NCI-H128 (cell line): Measurements from ENCODE around the gene YWHAB.
"Not testable (repeated sequence)": the region's sequence is repeated elsewhere in the genome, so short reads cannot be mapped to it uniquely, and the experiment has no call there.

Experiments
- DNase-seq: peaks from one replicate; lab custom pipeline; 2025; ENCODE audit not compliant: unreplicated experiment; lab: John Stamatoyannopoulos, UW

YWHAB gene

DNA sequence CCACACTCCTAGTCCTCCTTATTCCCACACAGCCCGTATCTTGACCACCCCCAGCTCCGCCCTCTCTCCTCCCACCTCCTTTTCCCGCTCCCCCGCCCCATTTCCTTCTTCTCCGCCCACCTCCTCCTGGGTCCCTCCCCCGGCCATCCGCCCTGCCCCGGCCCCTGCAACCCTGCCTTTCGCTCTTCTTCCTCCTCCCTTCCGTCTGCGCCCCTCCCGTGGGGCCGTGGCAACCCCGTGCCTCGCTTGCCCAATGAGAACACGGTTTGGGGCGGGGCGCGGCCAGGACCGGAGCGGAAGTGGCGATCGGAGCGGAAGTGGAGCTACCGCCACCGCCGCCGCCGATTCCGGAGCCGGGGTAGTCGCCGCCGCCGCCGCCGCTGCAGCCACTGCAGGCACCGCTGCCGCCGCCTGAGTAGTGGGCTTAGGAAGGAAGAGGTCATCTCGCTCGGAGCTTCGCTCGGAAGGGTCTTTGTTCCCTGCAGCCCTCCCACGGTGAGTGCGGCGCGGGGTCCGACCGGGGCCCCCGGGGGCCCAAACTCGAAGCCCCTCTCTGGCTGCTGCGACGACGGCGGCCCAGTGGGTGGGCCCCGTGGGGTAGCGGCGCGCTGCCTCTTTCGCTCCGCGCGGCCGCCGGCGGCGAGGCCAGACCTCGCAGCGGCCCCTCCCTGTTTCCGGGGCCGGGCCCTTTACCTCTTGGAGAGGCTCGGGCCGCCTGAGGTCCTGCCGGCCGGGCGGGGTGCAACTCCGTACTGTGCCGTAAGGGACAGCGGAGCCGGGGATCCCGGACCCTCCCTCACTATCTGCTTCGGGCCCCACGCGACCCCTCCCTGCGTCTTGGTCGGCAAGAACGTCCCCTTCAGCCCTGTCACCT, at the start of gene YWHAB:
Gene YWHAB (plus strand): TSS at position 314 of the 874 bp plus-strand sequence. CDS start 15,829 bp downstream, outside the sequence.
- DNase-seq: peak; percentile 95

DNA sequence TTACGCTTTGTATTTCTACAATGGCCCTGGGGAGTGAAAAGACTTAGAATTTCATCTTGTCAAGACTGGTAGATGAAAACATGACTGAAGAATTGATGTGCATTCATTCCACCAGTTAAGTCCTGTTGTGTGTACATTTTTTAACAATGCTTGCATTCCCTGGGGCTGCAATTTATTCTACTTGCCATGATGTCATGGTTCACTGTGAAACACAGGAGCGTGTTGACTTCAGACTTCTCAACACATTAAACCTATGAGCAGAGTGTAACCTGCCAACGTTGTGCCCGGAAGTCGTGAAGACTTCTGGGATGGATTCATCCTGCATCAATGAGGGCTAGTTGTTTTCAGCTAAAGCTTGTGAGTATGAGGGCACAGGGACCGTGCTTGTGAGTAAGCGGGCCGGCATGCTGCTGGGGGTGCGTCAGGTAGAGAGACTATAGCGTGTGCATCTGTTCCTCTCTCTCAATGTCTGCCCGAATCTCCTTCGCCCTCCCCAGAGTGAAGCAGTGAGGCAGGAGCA, 48.8 kb upstream of the YWHAB start:
- DNase-seq: no peak

DNA sequence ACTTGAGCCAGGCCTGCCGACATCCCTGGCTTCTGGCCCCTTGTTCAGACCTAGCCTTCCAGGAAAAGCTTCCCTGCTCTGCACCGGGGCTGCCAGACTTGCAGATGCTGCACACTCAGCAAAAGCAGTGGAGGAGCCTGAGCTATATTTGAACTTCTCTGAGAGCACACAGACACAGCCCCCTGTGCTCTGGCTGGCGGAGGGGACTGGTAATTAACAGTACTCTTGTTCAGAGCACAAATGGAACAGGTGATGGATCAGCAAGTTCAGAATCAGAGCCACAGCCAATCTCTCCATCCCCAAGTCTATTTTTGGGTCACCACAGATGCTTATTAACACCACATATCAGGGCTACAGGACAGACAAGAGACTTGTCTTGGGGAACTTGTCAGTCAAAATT, 47.6 kb upstream of the YWHAB start:
- DNase-seq: no peak

DNA sequence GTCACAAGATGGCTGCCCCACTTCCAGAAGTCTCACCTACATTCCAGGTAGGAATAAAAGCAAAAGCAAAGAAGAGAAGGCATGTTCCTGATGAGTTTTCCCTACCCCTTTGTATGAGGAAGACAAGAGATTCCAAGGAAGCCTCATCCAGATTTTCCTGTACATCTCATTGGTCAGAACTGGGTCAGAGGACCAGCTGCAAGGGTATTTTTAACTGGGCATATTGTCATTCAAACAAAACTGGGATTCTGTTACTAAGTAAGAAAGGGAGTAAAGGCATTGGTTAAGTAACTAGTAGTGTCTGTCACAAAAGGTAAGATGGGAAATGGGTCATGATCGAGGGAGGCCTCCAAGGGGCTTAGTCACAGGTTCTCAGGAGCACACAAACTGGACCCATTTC, 47.0 kb upstream of the YWHAB start:
- no peak for DNase-seq

DNA sequence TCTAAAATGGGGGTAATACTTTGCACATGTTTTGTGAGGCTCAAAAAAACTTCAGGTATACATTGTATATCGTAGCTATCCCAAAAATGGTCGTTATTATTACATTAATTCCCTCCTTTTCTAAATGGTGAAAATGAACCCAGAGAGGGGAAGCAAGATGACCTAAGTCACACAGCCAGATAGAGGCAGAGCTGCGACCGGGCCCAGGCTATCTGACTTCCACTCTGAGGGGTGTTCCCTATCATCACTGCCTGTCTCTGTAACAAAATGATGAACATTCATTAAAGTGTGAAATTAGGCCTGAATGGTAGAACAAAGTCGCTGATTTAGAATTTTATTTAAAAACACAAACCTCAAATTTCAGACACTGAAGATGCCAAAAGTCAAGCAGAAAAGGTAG, 46.0 kb upstream of the YWHAB start:
- DNase-seq: no peak

DNA sequence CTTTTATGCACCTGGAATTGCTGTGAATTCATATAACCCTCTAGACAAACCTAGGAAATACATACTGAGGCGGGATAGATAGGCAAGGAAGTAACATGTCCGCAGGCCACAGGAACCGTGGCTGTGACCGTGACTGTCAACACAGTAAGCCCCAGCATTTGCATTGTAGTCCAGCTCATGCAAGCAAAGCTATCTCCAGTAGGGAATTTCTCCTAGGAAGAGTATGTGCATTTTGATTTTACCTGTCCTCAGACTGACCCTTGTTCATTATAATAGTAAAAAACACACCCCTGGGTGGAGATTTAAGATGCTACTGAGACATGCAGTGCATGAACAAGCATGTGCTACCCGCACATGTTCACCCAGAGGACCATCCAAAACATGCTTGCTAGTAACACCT, 44.7 kb upstream of the YWHAB start:
- DNase-seq: no peak

DNA sequence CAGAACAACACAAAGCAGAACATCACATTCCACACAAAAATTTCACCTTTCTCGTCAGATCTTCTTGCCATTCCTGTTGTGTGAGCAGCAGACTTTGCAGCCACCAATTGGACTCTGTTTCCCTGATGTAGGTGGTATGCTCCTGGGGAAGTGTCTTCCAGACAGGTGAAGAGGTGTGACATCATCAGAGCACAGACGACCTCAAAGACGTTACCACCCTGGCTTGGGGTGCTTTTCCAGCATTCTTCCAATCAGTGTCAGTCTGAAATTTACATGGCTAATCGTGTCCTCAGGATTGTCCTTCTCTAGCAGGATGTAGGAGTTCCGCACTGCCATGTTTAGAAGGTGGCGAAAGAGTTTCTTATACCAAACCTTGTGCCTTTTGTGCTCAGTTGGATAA, 43.5 kb upstream of the YWHAB start:
- DNase-seq: no peak

DNA sequence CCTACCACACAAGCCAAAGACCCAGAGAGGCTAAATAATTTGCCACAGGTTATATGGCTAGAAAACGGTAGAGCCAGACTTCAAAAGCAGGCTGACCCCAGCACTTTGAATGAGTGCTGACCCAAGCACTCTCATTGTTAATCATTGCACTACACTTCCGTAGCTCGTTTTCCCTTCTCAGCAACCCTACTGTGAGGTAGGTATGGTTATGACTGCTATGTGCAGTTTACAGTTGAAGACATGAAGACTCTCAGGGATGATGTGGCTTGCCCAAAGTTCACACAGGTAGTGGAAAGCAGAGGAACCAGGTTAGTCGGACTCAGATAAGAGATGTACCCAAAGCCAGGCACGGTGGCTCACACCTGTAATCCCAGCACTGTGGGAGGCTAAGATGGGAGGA, 41.6 kb upstream of the YWHAB start:
- no peak for DNase-seq

DNA sequence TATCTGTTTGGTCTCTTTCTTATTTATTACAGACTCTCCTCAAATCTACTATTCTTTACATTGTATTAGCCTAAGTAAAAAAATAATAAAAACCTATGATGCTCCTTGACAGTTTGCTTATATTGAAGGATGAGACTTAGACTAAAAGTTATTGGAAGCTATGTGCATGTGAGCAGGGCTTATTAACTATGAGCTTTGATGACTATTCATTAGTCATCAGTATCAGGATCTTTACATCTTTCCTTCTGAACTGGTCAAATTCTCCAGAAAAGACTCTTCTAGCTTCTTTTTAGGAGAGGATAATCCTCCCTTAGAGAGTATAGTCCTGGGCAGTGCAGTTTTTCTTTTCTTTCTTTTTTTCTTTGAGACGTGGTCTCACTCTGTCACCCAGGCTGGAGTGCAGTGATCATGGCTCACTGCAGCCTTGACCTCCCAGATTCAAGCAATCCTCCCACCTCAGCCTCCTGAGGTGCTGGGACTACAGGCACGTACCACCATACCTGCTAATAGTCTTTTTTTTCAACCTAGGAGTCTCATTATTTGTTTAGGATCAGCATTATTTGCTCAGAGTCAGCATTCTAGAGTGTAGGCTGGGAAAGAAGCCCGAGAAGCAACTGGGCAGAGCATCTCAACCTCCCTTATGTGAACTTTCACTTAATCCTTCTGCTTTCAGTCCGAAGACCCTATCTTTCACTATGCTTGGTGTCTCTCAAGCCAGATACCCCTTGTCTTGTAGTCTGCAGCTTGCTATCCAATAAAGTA, 37.1 kb upstream of the YWHAB start:
- DNase-seq: no peak

DNA sequence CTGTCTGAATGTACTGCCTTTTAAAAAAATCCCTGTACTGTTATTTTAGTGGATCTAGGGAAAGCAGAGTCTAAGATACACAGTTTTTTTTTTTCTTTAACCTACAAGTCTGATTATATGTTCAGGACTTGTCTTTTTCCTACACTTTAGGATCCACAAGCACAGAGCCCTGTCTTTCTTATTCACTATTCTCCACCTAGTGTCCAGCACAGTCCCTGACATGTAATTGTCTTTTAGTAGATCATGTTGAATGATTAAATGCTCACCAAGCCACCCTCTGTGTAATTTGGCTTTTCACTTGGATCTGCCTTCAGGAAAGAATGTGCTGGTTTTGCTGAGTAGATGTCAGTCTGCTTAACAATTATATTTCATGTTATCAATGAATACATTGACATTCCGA, 35.8 kb upstream of the YWHAB start:
- DNase-seq: no peak

DNA sequence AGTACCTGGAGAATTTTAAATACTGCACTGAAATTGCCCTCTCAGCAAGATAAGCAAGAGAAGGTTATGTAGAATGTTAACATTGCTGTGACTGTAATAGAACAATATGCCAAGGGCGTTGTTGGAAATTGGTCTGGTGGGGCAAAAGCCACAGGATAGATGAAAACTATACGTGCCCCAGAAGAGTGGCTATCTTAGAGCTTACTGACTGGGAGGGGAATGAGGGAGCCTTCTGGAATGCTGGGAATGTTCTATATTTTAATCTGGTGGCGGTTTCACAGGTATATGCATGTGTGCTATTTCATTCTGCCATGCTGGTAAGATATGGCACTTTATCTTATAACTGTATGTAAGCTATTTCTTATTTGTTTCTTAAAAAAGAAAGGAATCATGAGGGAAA, 35.2 kb upstream of the YWHAB start:
- no peak for DNase-seq

DNA sequence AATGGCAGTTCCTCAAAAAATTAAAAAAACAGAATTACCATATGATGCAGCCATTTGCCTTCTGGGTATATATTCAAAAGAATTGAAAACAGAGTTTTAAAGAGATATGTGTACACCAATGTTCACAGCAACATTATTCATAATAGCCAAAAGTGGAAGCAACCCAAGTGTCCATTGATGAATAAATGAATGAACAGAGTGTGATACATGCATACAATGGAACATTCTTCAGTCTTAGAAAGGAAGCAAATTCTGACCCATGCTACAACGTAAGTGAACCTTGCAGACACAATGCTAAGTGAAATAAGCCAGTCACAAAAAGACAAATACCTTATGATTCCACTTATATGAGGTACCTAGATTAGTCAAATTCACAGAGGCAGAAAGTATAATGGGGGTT, 34.7 kb upstream of the YWHAB start:
- DNase-seq: no peak

DNA sequence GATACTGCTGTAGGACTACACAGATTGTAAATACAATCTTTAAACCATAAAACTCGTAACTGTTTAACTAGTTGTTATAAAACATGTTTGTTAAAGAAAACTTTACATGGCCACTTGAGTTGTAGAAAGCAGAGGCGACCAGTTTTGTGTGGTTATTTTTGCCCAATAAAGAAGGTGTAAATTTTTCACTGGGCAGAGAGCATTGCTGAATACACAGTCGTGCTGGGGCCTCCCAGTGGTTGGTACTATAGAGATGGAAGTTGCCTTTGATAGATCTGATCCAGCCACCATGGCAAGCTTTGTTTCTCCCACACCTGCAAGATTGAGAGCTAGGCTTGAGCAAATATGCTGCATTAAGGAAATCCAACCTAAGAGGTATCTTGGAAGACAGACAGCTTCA, 34.0 kb upstream of the YWHAB start:
- DNase-seq: no peak

DNA sequence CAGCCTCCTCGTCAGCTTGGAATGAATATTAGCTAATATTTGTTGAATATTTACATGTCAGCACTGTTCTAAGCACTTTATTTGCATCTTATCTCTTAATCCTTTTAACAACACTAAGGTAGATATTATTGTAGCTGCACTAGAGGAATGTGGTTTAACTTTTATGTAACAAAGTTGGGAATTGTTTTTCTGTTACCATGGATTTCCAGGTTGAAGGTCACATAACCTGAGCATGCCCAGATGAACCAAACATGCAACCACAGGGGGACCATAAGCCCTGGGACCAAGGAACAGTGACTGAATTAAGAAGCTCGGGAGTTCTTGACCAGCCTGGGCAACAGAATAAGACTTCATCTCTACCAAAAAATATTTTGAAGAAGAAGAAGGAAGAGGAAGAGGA, 29.1 kb upstream of the YWHAB start:
- no peak for DNase-seq

DNA sequence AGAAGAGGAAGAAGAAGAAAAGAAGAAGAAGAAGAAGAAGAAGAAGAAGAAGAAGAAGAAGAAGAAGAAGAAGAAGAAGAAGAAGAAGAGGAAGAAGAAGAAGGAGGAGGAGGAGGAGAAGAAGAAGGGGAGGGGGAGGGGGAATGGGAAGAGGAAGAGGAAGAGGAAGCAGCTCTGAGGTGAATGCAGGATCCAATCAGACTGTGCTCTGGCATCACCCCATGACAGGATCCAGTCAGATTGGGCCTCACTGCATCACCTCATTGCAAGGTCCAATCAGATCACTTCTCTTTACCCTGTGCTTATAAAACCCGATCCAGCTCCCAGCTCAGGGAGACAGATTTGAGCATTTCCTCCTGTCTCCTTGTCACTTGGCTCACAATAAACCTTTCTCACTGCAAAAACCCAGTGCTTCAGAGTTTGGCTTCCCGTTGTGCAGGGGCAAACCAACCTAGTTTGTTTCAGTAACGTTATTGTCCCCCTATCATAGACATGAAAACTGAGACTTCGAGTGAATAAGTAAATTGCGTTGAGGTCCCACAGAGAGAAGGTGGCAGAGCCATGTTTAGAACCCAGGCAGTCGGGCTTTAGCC, 28.6 kb upstream of the YWHAB start:
- DNase-seq: no peak

DNA sequence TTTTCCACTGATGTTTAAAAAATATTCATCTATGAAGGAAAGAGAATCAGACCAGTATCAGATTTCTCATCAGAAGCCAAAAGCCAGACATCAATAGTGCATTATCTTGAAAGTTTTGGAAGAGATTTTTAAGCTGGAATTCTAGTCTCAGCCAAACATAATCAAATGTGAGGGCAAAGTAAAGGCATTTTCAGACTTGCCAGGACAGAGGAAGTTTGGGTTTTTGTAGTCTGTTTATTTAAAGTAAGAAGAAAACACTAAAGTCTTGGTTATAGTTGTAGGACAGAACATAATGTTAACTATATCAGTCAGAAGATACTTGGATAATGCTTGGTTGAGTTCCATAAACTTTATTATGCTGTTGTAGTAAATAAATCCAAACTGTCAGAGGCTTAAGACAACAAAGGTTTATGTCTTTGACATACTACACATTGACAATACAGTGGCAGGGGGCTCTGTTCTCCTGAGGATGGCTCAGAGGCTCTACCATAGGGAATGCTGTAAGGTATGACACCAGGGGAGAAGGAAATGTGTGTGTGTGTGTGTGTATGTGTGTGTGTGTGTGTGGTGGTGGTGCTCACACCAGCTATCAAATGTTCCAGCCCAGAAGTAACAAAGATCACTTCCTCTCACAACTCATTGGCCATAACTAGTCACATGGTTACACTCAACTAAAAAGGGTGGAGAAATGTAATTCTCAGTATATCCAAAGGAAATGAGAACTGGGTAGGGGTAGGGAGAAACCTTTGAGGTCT, 26.7 kb upstream of the YWHAB start:
- no peak for DNase-seq

DNA sequence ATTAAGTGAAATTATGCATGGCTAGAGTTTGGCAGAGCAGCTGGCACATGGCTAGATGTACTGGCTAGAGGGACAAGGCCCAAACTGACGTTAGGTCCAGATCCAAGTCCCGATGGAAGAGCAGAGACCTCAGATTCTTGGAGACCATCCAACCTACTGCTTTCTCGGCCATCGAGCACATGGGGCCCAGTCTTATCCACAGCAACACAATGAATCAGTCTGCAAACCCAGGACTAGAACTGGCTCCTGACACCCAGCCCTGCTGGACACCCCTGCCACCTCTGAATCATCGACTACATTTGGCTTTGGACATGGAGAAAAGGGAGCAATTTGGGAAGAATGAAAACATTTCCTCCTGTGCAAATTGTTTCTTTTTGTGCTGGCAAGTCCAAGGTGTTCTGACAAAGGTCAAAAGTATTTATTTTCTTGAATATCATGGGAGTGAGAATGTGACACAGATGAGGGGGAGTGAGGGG, 23.9 kb upstream of the YWHAB start:
- DNase-seq: no peak

DNA sequence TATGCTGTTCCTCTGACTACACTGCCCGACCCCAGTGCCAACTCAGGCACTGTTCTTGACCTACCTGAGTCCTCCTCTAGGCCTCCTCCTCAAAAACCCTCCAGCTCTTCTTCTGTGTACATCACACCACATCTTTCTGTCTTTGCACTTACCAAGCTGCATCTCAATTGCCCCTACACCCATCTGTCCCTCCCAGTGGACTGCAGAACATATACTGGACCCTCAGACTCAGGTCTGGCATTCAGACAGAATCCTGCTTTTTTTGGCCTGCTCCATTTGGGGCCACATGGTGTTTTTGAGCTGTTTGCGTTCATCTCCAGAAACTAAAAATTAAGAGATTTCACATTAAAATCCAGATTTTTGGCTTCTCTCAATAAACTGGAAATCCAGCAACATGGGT, 23.2 kb upstream of the YWHAB start:
- DNase-seq: no peak

DNA sequence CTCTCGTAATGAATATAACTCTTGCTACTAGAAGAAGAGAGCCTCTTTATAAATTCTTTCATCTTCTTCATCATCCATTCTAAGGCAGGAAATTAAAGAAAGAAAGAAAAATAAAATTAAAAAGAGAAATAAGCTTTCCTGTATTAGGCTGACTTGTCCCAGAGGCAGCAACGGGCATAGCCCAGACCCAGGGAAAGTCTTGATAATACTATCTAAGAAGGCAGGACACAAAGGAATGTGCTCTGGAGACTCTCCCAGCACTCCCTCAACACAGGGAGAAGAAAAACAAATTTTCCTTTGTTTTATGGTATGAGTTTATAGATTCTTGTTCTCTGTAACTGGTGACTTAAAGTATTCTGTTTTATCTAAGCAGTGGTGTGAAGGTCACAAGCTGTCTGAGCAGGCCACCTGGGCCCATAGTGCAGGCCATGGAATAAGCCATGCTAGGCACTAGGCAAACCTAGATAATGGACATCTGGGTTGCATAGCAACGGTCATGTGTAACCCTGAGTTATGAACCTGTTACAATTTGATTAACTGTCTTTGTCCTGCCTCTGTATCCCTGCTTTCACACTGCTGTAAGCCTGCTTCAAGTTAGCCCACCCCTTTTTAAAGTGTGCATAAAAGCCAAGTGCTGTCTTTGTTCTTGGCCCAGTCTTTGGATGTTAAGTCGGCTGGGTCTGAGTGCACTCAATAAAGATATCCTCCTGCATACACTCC, 22.0 kb upstream of the YWHAB start:
- DNase-seq: not testable (repeated sequence)

DNA sequence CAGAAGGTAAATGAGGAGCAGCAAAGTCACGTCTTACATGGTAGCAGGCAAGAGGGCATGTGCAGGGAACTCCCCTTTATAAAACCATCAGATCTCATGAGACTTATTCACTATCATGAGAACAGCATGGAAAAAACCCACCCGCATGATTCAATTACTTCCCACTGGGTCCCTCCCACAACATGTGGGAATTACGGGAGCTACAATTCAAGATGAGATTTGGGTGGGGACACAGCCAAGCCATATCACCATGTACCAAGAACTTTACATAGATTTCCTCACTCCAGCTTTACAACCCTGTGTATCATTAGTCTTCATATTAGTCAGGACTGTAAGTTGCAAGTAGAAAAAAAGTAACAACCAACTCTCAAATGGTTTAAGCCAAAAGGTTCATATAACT, 21.0 kb upstream of the YWHAB start:
- DNase-seq: not testable (repeated sequence)
